ENCODE measurements around the gene ERN2. TPM values are rescaled to one million over a fixed set of nuclear protein-coding genes. Genes with fewer than 3 reads are reported as not detected.

Gene ERN2
- total RNA-seq, 2 donors from 2014 or later: 0.24 TPM; not detected in 1

GRCh38 chr16:23709536-23709935, 3.5 kb downstream of the ERN2 start:
- H3K9me3 Mint-ChIP-seq: peaks cover 4 to 5% of the 10 kb centered on the region in 2 donors
- peaks cover 47% of the 10 kb centered on the region for H3K27me3 Mint-ChIP-seq (ENCODE audit: low read depth)
- ATAC-seq (replicated peaks in 1 of 2): no peak
- no peak overlapping the region for H3K27ac Mint-ChIP-seq
- H3K36me3 Mint-ChIP-seq (ENCODE audit: insufficient read depth in 2 of 2): peaks cover 6 to 10% of the 10 kb centered on the region in 2 donors
- H3K4me1 Mint-ChIP-seq (ENCODE audit: low read depth): no peaks in the 10 kb centered on the region
- no peak overlapping the region for H3K4me3 Mint-ChIP-seq
- no peak for DNase-seq

- Mint-ChIP-seq H3K27me3 (ENCODE audit: low read depth) (peaks cover 43% of the 10 kb centered on the region), H3K4me3 (no peak overlapping the region), H3K4me1 (ENCODE audit: low read depth) (no peaks in the 10 kb centered on the region), H3K9me3 (peaks cover 8 to 10% of the 10 kb centered on the region in 2 donors), H3K27ac (no peak overlapping the region), H3K36me3 (ENCODE audit: insufficient read depth in 2 of 2) (peaks cover 12 to 20% of the 10 kb centered on the region in 2 donors)
- no peak for DNase-seq
- ATAC-seq (replicated peaks in 1 of 2): no peak
Measured at GRCh38 chr16:23706439-23706838, 6.6 kb downstream of the ERN2 start.

- peaks cover 35% of the 10 kb centered on the region for H3K27me3 Mint-ChIP-seq (ENCODE audit: low read depth)
- no peak for DNase-seq
- peaks cover 8 to 10% of the 10 kb centered on the region in 2 donors for H3K9me3 Mint-ChIP-seq
- H3K27ac Mint-ChIP-seq: no peak overlapping the region
- no peaks in the 10 kb centered on the region for H3K4me1 Mint-ChIP-seq (ENCODE audit: low read depth)
- H3K36me3 Mint-ChIP-seq (ENCODE audit: insufficient read depth in 2 of 2): peaks cover 12 to 18% of the 10 kb centered on the region in 2 donors
- H3K4me3 Mint-ChIP-seq: no peak overlapping the region
- ATAC-seq (replicated peaks in 1 of 2): no peak
Measured at GRCh38 chr16:23705517-23705902, 7.5 kb downstream of the ERN2 start.

GRCh38 chr16:23704772-23705516, 8.1 kb downstream of the ERN2 start:
- no peak for ATAC-seq (replicated peaks in 1 of 2)
- Mint-ChIP-seq H3K27me3 (ENCODE audit: low read depth) (peaks cover 30% of the 10 kb centered on the region), H3K36me3 (ENCODE audit: insufficient read depth in 2 of 2) (peaks cover 7 to 13% of the 10 kb centered on the region in 2 donors), H3K27ac (no peak overlapping the region), H3K9me3 (peaks cover 3 to 9% of the 10 kb centered on the region in 2 donors), H3K4me1 (ENCODE audit: low read depth) (no peaks in the 10 kb centered on the region), H3K4me3 (no peak overlapping the region)
- no peak for DNase-seq

DNA sequence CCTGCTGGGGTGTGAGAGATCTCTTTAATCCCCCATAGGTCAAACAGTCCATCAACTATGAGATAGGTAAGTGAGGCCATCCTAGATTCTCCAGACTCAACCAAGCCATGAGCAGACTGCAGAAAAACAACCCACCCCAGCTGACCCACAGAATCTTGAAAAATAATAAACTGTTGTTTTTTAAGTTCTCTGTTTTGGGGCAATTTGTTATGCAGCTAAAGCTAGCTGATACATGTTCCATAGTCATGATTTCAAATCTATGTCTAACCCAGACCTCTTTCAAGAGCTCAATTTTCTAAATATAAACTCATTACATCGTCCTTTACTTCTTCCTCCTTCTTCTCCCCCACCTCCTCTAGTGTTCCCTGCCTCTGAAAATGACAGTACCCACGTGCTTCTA, 10.1 kb downstream of the ERN2 start:
- no peaks in the 10 kb centered on the region for H3K4me1 Mint-ChIP-seq (ENCODE audit: low read depth)
- no peak for DNase-seq
- peaks cover 6 to 10% of the 10 kb centered on the region in 2 donors for H3K36me3 Mint-ChIP-seq (ENCODE audit: insufficient read depth in 2 of 2)
- H3K4me3 Mint-ChIP-seq: no peak overlapping the region
- peaks cover 3 to 7% of the 10 kb centered on the region in 2 donors for H3K9me3 Mint-ChIP-seq
- no peak for ATAC-seq (replicated peaks in 1 of 2)
- H3K27ac Mint-ChIP-seq: no peak overlapping the region
- H3K27me3 Mint-ChIP-seq (ENCODE audit: low read depth): peaks cover 22% of the 10 kb centered on the region

- H3K4me1 Mint-ChIP-seq (ENCODE audit: low read depth): no peaks in the 10 kb centered on the region
- peaks cover 6 to 10% of the 10 kb centered on the region in 2 donors for H3K36me3 Mint-ChIP-seq (ENCODE audit: insufficient read depth in 2 of 2)
- ATAC-seq (replicated peaks in 1 of 2) (no peak), DNase-seq (no peak)
- H3K4me3 Mint-ChIP-seq: no peak overlapping the region
- peaks cover 3 to 7% of the 10 kb centered on the region in 2 donors for H3K9me3 Mint-ChIP-seq
- H3K27ac Mint-ChIP-seq: no peak overlapping the region
- H3K27me3 Mint-ChIP-seq (ENCODE audit: low read depth): peaks cover 22% of the 10 kb centered on the region
Measured at GRCh38 chr16:23701045-23701444, 12.0 kb downstream of the ERN2 start.

DNA sequence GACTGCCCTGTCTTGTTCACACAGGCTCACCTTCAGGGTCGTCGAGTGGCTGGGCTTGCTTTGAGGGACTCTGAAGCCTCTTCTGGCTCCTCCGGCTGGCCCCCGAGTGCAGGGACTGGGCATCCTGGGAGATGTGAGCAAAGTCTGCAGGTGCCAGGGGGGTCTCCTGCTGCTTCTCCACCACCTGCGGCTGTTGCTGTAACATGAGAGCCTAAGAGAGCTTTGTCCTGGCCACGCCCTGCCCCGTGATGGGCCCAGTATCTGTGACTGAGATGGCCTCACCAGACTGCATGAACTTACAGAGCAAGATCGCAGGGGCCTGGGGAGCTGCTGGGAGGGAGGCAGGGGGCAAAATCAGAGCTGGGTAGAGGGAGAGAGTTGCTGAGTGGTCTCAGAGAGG, 12.5 kb downstream of the ERN2 start:
- H3K9me3 Mint-ChIP-seq: peaks cover 3 to 7% of the 10 kb centered on the region in 2 donors

DNA sequence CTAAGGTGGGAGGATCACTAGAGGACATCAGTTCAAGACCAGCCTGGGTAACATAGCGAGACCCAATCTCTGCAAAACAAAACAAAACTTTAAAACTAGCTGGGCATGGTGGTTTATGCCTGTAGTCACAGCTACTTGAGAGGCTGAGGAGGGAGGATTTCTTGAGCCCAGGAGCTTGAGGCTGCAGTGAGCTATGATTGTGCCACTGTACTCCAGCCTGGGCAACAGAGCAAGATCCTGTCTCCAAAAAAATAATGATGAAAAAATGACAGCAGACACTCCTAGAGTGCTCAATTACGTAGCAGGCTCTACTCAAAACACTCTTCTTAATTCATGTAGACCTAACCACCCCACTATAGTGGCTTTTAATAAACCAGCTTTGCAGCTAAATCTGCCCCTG, 12.9 kb downstream of the ERN2 start:
- Mint-ChIP-seq H3K4me1 (ENCODE audit: low read depth) (no peaks in the 10 kb centered on the region), H3K36me3 (ENCODE audit: insufficient read depth in 2 of 2) (peaks cover 6 to 10% of the 10 kb centered on the region in 2 donors), H3K27me3 (ENCODE audit: low read depth) (peaks cover 13% of the 10 kb centered on the region), H3K9me3 (peaks cover 3 to 7% of the 10 kb centered on the region in 2 donors), H3K4me3 (no peak overlapping the region), H3K27ac (no peak overlapping the region)
- DNase-seq: no peak
- no peak for ATAC-seq (replicated peaks in 1 of 2)

More for the DNA sequence above, 12.5 kb downstream of the ERN2 start:
- Mint-ChIP-seq H3K27me3 (ENCODE audit: low read depth) (peaks cover 17% of the 10 kb centered on the region), H3K27ac (no peak overlapping the region), H3K36me3 (ENCODE audit: insufficient read depth in 2 of 2) (peaks cover 6 to 10% of the 10 kb centered on the region in 2 donors), H3K4me3 (no peak overlapping the region), H3K4me1 (ENCODE audit: low read depth) (no peaks in the 10 kb centered on the region)
- no peak for ATAC-seq (replicated peaks in 1 of 2)
- no peak for DNase-seq

- H3K4me1 Mint-ChIP-seq (ENCODE audit: low read depth): peaks cover 7% of the 10 kb centered on the region
- DNase-seq (no peak), ATAC-seq (replicated peaks in 1 of 2) (peak in 1 of 2 donors; percentile 58)
- peaks cover 3 to 7% of the 10 kb centered on the region in 2 donors for H3K9me3 Mint-ChIP-seq
- H3K36me3 Mint-ChIP-seq (ENCODE audit: insufficient read depth in 2 of 2): peaks cover 6 to 10% of the 10 kb centered on the region in 2 donors
- H3K27ac Mint-ChIP-seq: no peak overlapping the region
- H3K27me3 Mint-ChIP-seq (ENCODE audit: low read depth): peaks cover 13% of the 10 kb centered on the region
- no peak overlapping the region for H3K4me3 Mint-ChIP-seq
Measured at GRCh38 chr16:23699100-23699499, 13.9 kb downstream of the ERN2 start.

DNA sequence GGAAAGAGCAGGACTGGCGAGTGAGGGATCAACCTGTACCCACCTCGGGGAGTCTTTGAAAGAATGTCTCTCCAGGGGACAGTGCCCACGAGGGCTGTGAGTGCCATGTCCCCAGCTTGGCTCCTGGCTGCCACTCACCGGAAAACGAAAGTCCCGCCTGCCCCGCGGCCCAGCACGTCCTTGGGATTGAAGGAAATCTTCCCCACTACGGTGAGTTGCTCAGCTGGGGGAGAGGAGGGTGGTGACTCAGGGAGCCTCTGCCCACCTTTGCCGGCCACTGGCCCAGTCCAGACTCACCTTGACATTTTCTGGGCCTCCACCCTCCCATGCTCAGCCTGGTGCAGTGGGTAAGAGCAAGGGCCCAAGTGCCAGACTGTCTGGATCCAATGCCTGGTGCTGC, 17.3 kb downstream of the ERN2 start:
- Mint-ChIP-seq H3K9me3 (no peaks in the 10 kb centered on the region), H3K4me3 (no peak overlapping the region), H3K27ac (no peak overlapping the region), H3K4me1 (ENCODE audit: low read depth) (peaks cover 7% of the 10 kb centered on the region), H3K27me3 (ENCODE audit: low read depth) (no peaks in the 10 kb centered on the region), H3K36me3 (ENCODE audit: insufficient read depth in 2 of 2) (peaks cover 0 to 2% of the 10 kb centered on the region in 2 donors)
- no peak for ATAC-seq (replicated peaks in 1 of 2)
- no peak for DNase-seq

- Mint-ChIP-seq H3K27me3 (ENCODE audit: low read depth) (no peaks in the 10 kb centered on the region), H3K36me3 (ENCODE audit: insufficient read depth in 2 of 2) (peaks cover 0 to 2% of the 10 kb centered on the region in 2 donors), H3K27ac (no peak overlapping the region), H3K4me1 (ENCODE audit: low read depth) (peaks cover 7% of the 10 kb centered on the region), H3K9me3 (no peaks in the 10 kb centered on the region), H3K4me3 (peak overlapping the region in 1 of 2 donors; percentile 46)
- DNase-seq: no peak
- ATAC-seq (replicated peaks in 1 of 2): peak; percentile 20 to 23
Measured at GRCh38 chr16:23694644-23695373, 18.2 kb downstream of the ERN2 start.

GRCh38 chr16:23694265-23694643, 18.8 kb downstream of the ERN2 start:
- peaks cover 7% of the 10 kb centered on the region for H3K4me1 Mint-ChIP-seq (ENCODE audit: low read depth)
- H3K4me3 Mint-ChIP-seq: peak overlapping the region in 1 of 2 donors; percentile 46
- H3K27ac Mint-ChIP-seq: no peak overlapping the region
- DNase-seq (no peak), ATAC-seq (replicated peaks in 1 of 2) (peak in 1 of 2 donors; percentile 5)
- no peaks in the 10 kb centered on the region for H3K27me3 Mint-ChIP-seq (ENCODE audit: low read depth)
- H3K9me3 Mint-ChIP-seq: no peaks in the 10 kb centered on the region
- peaks cover 2 to 6% of the 10 kb centered on the region in 2 donors for H3K36me3 Mint-ChIP-seq (ENCODE audit: insufficient read depth in 2 of 2)

- Mint-ChIP-seq H3K4me1 (ENCODE audit: low read depth) (peaks cover 7% of the 10 kb centered on the region), H3K27me3 (ENCODE audit: low read depth) (no peaks in the 10 kb centered on the region), H3K36me3 (ENCODE audit: insufficient read depth in 2 of 2) (peaks cover 9 to 16% of the 10 kb centered on the region in 2 donors), H3K27ac (no peak overlapping the region), H3K9me3 (no peaks in the 10 kb centered on the region), H3K4me3 (no peak overlapping the region)
- ATAC-seq (replicated peaks in 1 of 2) (no peak), DNase-seq (no peak)
Measured at GRCh38 chr16:23692190-23692837, 20.7 kb downstream of the ERN2 start.

All from activated T-cell treated with anti-CD3 and anti-CD28 coated beads, Interleukin-2, amount 50 U/mL, for 72 hours (primary cell).